Natural killer cell (primary cell): Measurements from ENCODE around the gene FRMPD1. TPM values are rescaled to one million over a fixed set of nuclear protein-coding genes. Genes with fewer than 3 reads are reported as not detected.
"Not testable (repeated sequence)": the region's sequence is repeated elsewhere in the genome, so short reads cannot be mapped to it uniquely, and the experiment has no call there.

Source experiments
- ATAC-seq, 3 donors: fragments of 150-1000 bp in 2 of 3; fragments of 200-7000 bp in 1 of 3; cut with Tn5 transposase; 1 replicate in 1 of 3; 2 replicates in 2 of 3; pipeline ENCODE4 v1.10.0; 2021; ENCODE audit warnings: mild to moderate bottlenecking in 2 of 3, moderate library complexity in 2 of 3
- DNase-seq, 2 donors: peaks; one replicate each; pipeline versions ENCODE4 v3.0.0 to v3.0.0-alpha.2; 2013 to 2021; ENCODE audit warnings: mixed read lengths in 1 of 2
- H3K27ac ChIP-seq: one replicate; pipeline ENCODE4 v1.5.1; 2013; ENCODE audit warnings: mild to moderate bottlenecking, low read length
- H3K27me3 ChIP-seq: one replicate; pipeline ENCODE4 v1.6.1; 2013; ENCODE audit warnings: low read length; ENCODE audit not compliant: control insufficient read depth, insufficient read depth
- H3K36me3 ChIP-seq: one replicate; pipeline ENCODE4 v1.6.1; 2013; ENCODE audit warnings: low read length; ENCODE audit not compliant: control insufficient read depth, insufficient read depth
- H3K4me1 ChIP-seq: one replicate; pipeline ENCODE4 v1.6.1; 2013; ENCODE audit warnings: low read length; ENCODE audit not compliant: control insufficient read depth, insufficient read depth
- H3K4me3 ChIP-seq: one replicate; pipeline ENCODE4 v1.5.1; 2013; ENCODE audit warnings: low read length
- H3K9me3 ChIP-seq: one replicate; pipeline ENCODE4 v1.6.1; 2013; ENCODE audit warnings: low read length; ENCODE audit not compliant: control insufficient read depth, insufficient read depth
- H3K27ac Mint-ChIP-seq, 2 donors: one replicate each; pipeline ENCODE4 v1.8.0; 2022; ENCODE audit warnings: mild to moderate bottlenecking in 2 of 2, mixed read lengths in 2 of 2, moderate library complexity in 1 of 2
- H3K27me3 Mint-ChIP-seq, 2 donors: one replicate each; pipeline ENCODE4 v1.8.0; 2022; ENCODE audit warnings: low read depth in 2 of 2, mixed read lengths in 2 of 2
- H3K36me3 Mint-ChIP-seq: one replicate; pipeline ENCODE4 v1.8.0; 2022; ENCODE audit warnings: mixed read lengths
- H3K4me1 Mint-ChIP-seq, 2 donors: one replicate each; pipeline ENCODE4 v1.8.0; 2022; ENCODE audit warnings: mixed read lengths in 2 of 2
- H3K4me3 Mint-ChIP-seq: one replicate; pipeline ENCODE4 v1.8.0; 2022; ENCODE audit warnings: mild to moderate bottlenecking, moderate library complexity, mixed read lengths
- H3K9me3 Mint-ChIP-seq, 2 donors: one replicate each; pipeline ENCODE4 v1.8.0; 2022; ENCODE audit warnings: mixed read lengths in 2 of 2
- CTCF ChIP-seq: fragments of 200-600 bp; IDR thresholded peaks from one replicate; pipeline ENCODE4 v1.8.0; 2022; ENCODE audit warnings: antibody characterized with exemption
- WGBS: methylation state at CpG from one replicate; pipeline ENCODE4 v1.1.7; 2013; ENCODE audit warnings: missing lambda C conversion rate; ENCODE audit not compliant: insufficient coverage; 5-methylcytosine and 5-hydroxymethylcytosine counted together
- intact Hi-C: fragments of 100-400 bp; cut with micrococcal nuclease; formaldehyde crosslinking; loops from one replicate; pipeline ENCODE4 v1.14.2; 2022
- total RNA-seq, 4 donors: library from RNA; stranded (reverse); fragments of 120-200 nt in 1 of 4; gene quantifications; one replicate each; pipeline versions ENCODE4 v1.2.3 to v1.2.4, GENCODE V29; 2013 to 2022

The FRMPD1 gene
- total RNA-seq, 3 donors from 2014 or later (not counting 1 experiment from before 2014, with no cell fraction given) = not detected

DNA sequence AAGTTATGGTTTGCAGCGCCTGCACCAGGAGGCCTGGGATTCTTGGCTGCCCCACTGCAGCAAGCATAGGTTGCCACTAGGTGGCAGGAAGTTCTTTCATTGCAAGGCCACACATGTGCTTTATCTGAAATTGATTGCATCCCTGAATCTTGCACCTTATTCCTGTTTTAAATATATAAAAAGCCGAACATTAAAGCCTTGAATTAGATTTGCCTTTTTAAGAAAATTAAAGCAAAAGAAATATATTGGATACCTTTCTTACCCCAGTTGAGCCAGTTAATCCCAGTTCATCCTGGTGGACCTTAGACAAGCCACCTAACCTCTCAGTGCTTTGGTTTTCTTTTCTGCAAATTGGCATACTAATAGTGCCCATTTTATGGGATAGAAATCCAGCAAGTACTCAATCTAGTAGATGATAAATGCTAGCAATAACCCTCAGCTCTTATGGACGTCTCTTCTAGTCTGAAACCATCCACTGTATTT, 96.6 kb downstream of the FRMPD1 start:
- H3K36me3 ChIP-seq = no peaks in the 10 kb centered on the region
- WGBS = 61% methylated on average over 2 of the region's 3 CpGs
- no peak overlapping the region for H3K4me3 Mint-ChIP-seq
- H3K27me3 Mint-ChIP-seq = no peaks in the 10 kb centered on the region
- no peaks in the 10 kb centered on the region for H3K4me1 Mint-ChIP-seq
- H3K27me3 ChIP-seq = no peaks in the 10 kb centered on the region
- no peaks in the 10 kb centered on the region for H3K4me1 ChIP-seq
- intact Hi-C loops = loop anchor here (5.0 kb wide), 2 partner anchors 515 to 615 kb away; no protein-coding TSS in a partner anchor
- peak; percentile 81 for TF ChIP-seq CTCF
- peak; percentile 23 to 74 for DNase-seq
- H3K4me3 ChIP-seq = no peak overlapping the region
- no peaks in the 10 kb centered on the region for H3K9me3 Mint-ChIP-seq
- no peak overlapping the region for H3K27ac ChIP-seq
- H3K9me3 ChIP-seq = no peaks in the 10 kb centered on the region
- peak; percentile 68 to 88 (median 78) for ATAC-seq
- no peak overlapping the region for H3K27ac Mint-ChIP-seq
- no peaks in the 10 kb centered on the region for H3K36me3 Mint-ChIP-seq

DNA sequence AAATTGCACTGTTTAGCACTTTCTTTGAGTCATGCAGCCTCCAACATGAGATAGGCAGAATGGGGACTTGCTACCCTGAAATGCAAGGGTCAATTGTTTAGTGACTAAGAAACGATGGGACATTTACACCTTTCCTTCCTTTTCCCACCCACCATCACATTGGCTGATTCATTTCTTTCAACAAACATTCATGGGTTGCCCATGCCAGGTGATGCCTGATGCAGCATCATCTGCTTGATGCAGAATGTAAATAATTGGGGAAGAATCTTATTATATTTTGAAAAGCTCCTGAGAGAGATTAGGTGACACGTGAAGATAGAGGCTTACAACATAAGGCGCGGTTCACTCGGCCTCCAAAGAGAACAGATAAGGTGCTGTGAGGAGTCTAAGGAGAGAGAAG, 98.4 kb downstream of the FRMPD1 start:
- TF ChIP-seq CTCF = no peak
- peaks cover 10% of the 10 kb centered on the region for H3K4me1 ChIP-seq
- DNase-seq (no peak), ATAC-seq (no peak)
- H3K4me3 ChIP-seq = no peak overlapping the region
- no peaks in the 10 kb centered on the region for H3K36me3 ChIP-seq
- no peaks in the 10 kb centered on the region for H3K9me3 ChIP-seq
- intact Hi-C loops = loop anchor here (5.0 kb wide), 2 partner anchors 513 to 613 kb away; no protein-coding TSS in a partner anchor
- H3K27ac ChIP-seq = no peak overlapping the region
- H3K27me3 ChIP-seq = no peaks in the 10 kb centered on the region
- H3K4me3 Mint-ChIP-seq = no peak overlapping the region
- no peaks in the 10 kb centered on the region for H3K27me3 Mint-ChIP-seq
- H3K36me3 Mint-ChIP-seq = no peaks in the 10 kb centered on the region
- peaks cover 4 to 9% of the 10 kb centered on the region in 2 donors for H3K4me1 Mint-ChIP-seq
- H3K27ac Mint-ChIP-seq = no peak overlapping the region
- no peaks in the 10 kb centered on the region for H3K9me3 Mint-ChIP-seq
- WGBS = 84% methylated on average over 5 of the region's 5 CpGs

DNA sequence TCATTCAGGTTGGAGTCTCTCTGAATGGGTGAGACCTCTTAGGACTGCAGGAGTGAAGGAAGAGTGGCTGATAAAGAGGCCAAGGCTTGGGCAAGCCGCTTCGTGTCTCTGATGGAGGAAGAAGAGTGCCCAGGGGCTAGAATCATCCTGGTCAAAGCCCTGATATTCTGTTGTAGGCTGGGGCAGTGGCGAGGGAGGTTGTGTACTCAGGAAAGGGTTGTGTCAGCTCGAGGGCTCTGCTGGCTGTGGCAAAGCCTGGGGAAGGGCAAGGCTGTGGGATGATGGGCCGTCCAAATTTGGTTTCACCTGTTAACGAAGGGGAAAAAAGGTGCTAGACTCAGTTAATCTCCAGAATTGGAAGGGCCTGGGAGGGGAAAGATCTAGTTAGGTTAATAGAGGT, 100.4 kb downstream of the FRMPD1 start:
- intact Hi-C loops = no loop called here
- peaks cover 19% of the 10 kb centered on the region for H3K4me1 ChIP-seq
- 88% methylated on average over 6 of the region's 6 CpGs for WGBS
- H3K27ac ChIP-seq = no peak overlapping the region
- ATAC-seq (no peak), DNase-seq (no peak)
- Mint-ChIP-seq H3K27ac (no peak overlapping the region), H3K9me3 (no peaks in the 10 kb centered on the region), H3K36me3 (no peaks in the 10 kb centered on the region), H3K4me3 (peak overlapping the region; percentile 52), H3K27me3 (no peaks in the 10 kb centered on the region), H3K4me1 (peaks cover 11 to 26% of the 10 kb centered on the region in 2 donors)
- H3K36me3 ChIP-seq = no peaks in the 10 kb centered on the region
- H3K9me3 ChIP-seq = no peaks in the 10 kb centered on the region
- no peaks in the 10 kb centered on the region for H3K27me3 ChIP-seq
- no peak for TF ChIP-seq CTCF
- no peak overlapping the region for H3K4me3 ChIP-seq

DNA sequence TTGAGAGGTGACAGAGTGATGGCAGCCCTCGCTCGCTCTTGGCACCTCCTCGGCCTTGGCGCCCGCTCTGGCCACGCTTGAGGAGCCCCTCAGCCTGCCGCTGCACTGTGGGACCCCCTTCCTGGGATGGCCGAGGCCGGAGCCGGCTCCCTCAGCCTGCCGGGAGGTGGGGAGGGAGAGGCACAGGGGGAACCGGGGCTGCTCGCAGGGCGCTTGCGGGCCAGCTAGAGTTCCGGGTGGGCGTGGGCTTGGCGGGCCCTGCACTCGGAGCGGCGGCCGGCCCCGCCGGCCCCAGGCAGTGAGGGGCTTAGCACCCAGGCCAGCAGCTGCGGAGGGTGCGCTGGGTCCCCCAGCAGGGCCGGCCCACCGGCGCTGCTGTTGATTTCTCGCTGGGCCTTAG, 101.0 kb downstream of the FRMPD1 start:
- H3K9me3 Mint-ChIP-seq, H3K4me3 Mint-ChIP-seq, ATAC-seq: not testable (repeated sequence)

DNA sequence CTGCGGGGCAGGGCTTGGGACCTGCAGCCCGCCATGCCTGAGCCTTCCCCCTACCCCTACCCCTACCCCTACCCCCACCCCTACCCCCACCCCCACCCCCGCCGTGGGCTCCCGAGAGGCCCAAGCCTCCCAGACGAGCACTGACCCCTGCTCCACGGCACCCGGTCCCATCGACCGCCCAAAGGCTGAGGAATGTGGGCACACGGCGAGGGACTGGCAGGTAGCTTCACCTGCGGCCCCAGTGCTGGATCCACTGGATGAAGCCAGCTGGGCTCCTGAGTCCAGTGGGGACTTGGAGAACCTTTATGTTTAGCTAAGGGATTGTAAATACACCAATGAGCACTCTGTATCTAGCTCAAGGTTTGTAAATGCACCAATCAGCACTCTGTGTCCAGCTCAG, 101.4 kb downstream of the FRMPD1 start:
- H3K27ac Mint-ChIP-seq, H3K27me3 ChIP-seq, H3K36me3 Mint-ChIP-seq, H3K27ac ChIP-seq, H3K9me3 ChIP-seq, intact Hi-C loops, ATAC-seq, H3K36me3 ChIP-seq, H3K4me3 Mint-ChIP-seq, H3K27me3 Mint-ChIP-seq, H3K4me3 ChIP-seq, H3K9me3 Mint-ChIP-seq, DNase-seq: not testable (repeated sequence)
- peaks cover 11 to 28% of the 10 kb centered on the region in 2 donors for H3K4me1 Mint-ChIP-seq
- H3K4me1 ChIP-seq = peaks cover 19% of the 10 kb centered on the region
- whole genome bisulfite sequencing = 99% methylated on average over 10 of the region's 13 CpGs

More for the DNA sequence above, 101.0 kb downstream of the FRMPD1 start:
- H3K9me3 ChIP-seq, H3K36me3 Mint-ChIP-seq, intact Hi-C loops, DNase-seq, H3K27me3 Mint-ChIP-seq, H3K4me3 ChIP-seq, H3K27me3 ChIP-seq, H3K27ac Mint-ChIP-seq, H3K36me3 ChIP-seq, H3K27ac ChIP-seq: not testable (repeated sequence)
- H3K4me1 Mint-ChIP-seq = peaks cover 11 to 28% of the 10 kb centered on the region in 2 donors
- H3K4me1 ChIP-seq = peaks cover 19% of the 10 kb centered on the region
- WGBS = 92% methylated on average over 30 of the region's 30 CpGs
